Activated CD8-positive, alpha-beta memory T cell treated with anti-CD3 and anti-CD28 coated beads for 48 hours (primary cell): ENCODE measurements around the gene CYP4F8.

Source experiments
- DNase-seq, 3 experiments: peaks; one replicate each; pipeline ENCODE4 v3.0.0-alpha.2; 2020; ENCODE audit warnings: low read depth in 2 of 3, low spot score in 2 of 3

CYP4F8 gene

DNA sequence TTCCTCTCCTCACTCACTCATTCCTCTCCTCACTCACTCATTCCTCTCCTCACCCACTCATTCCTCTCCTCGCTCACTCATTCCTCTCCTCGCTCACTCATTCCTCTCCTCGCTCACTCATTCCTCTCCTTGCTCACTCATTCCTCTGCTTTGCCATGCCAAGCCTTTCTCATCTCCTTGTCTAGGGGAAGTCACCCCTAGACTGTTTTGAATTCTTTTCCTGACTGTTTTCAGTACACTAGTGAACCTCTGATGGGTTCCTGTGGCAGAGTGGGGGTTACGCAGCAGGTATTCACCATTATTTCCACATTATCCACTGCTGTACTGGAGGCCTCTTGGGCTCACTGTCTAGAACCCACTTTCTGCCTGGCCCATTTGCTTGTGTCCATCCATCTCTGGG lies 1.2 kb downstream of the CYP4F8 start:
- DNase-seq, result no peak

DNA sequence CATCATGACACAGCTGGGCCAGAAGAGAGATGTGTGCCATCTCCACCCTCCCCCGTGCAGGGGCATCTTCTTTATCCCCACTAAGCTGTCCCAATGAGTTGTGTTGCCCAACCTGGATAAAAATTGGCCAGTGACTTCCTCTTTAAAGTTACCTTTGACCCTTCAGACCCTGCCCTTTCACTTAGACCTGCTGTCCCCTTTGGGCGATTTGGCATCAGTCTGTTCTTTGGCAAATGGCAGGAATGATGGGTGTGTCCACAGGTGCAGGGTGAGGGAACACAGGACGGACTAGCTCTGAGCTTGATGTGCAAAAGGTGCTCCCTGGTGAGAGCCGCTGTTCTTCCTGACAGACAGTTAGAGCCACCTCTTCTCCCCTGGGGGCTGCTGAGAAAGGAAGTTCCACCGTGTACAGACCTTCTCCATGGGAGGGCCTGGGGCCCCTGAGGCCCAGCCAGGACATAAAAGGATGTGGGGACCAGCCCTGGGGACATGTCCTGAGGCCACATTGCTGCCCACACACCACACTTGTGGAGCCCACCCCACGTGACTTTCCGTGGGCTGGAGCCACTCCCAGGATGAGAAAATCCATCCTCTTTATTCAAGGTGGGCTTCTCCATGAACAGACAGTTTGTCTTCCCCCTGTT lies 1.7 kb downstream of the CYP4F8 start:
- no peak for DNase-seq

DNA sequence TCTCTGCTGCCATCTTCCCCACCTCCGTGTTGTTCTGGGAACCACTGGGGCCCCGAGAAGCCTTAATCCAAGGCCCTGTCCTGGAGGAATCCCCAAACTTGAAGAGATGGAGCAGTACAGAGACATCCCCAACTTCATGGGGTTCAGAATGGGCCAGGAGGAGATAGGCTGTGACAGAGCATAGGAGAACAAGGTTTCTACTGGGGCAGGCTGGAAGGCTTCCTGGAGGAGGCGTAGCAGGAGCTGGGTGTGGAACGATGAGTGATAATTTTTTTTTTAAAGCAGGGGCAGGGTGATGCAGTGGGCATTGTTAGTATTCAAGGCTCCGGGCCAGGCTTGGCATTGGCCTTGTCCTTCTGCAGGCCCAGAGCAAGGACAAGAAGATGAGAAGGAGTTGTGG lies 3.3 kb downstream of the CYP4F8 start:
- DNase-seq, result no peak

DNA sequence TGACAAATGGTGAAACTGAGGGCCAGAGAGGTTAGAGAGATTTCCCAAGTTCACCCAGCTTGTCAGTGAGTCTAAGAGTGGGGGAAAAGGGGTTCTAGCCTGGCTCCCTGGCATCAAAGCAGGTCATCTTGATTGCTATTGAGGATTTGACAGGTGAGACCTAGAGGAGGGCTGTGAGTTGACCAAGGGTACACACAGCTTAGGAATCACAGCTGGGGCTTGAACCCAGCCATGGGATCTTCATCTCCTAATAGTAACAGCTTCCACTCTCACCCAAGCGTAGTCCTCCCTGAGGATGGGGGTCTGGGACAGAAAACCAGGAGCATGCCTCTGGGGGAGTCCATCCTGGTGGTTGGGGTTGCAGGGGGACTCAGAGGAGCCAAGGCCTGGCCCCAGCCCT lies 6.8 kb downstream of the CYP4F8 start:
- DNase-seq, result no peak

DNA sequence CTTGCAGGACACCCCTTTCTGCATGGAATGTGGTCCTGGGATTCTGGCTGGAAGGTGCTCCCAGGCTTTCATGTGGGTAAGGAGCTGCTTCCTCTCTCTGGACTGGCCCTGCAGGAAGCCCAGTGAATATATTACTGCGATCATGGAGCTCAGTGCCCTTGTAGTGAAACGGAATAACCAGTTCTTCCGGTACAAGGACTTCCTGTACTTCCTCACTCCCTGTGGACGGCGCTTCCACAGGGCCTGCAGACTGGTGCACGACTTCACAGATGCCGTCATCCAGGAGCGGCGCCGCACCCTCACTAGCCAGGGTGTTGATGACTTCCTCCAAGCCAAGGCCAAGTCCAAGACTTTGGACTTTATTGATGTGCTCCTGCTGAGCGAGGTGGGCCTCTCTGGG lies 8.0 kb downstream of the CYP4F8 start:
- DNase-seq, result no peak

DNA sequence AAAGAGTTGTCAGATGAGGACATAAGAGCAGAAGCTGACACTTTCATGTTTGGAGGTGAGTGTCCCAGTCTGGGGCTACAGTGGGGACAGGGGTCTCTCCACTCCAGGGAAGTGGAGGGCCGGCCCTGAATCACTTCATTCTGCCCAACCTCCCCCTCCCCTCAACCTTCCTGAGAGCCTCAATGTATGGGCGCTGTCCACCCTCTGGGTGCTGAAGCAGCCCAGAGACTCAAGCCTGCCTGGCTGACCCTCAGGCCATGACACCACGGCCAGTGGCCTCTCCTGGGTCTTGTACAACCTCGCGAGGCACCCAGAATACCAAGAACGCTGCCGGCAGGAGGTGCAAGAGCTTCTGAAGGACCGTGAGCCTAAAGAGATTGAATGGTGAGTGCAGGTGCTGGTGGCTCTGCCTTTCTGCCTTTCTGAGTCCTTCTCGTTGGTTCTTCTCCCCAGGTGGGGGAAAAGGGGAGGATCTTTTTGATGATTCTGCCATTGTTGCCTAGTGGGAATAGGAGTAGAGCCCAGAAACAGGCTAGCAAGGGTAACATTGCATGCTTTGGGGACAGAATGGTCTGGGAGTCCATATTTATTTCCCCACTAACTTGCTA lies 8.8 kb downstream of the CYP4F8 start:
- no peak for DNase-seq

DNA sequence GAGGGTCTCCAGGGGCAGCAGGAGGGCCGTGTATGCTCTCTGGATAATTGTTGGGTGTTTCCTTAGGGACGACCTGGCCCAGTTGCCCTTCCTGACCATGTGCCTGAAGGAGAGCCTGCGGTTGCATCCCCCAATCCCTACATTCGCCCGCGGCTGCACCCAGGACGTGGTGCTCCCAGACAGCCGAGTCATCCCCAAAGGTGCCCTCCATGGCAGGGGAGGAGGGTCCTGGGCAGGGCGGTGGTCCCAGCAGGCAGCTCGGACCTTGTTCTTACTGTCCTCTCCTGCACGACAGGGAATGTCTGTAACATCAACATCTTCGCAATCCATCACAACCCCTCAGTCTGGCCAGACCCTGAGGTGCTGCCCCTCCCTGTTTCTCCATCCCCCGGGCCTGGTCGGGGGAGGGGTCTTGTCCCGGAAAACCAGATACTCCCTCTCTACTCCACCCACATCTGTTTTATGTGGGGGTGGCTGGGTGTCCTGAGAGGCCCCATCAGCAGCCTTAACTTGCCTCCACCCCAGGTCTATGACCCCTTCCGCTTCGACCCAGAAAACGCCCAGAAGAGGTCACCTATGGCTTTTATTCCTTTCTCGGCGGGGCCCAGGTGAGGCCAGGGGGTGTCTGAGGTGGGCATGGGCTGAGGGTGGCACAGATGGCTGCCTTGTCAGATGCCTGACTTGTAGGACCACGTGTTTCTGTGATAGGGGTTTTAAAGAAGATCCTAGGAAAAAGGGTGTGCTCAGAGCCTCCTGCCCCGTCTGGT lies 13.4 kb downstream of the CYP4F8 start:
- DNase-seq, result no peak

DNA sequence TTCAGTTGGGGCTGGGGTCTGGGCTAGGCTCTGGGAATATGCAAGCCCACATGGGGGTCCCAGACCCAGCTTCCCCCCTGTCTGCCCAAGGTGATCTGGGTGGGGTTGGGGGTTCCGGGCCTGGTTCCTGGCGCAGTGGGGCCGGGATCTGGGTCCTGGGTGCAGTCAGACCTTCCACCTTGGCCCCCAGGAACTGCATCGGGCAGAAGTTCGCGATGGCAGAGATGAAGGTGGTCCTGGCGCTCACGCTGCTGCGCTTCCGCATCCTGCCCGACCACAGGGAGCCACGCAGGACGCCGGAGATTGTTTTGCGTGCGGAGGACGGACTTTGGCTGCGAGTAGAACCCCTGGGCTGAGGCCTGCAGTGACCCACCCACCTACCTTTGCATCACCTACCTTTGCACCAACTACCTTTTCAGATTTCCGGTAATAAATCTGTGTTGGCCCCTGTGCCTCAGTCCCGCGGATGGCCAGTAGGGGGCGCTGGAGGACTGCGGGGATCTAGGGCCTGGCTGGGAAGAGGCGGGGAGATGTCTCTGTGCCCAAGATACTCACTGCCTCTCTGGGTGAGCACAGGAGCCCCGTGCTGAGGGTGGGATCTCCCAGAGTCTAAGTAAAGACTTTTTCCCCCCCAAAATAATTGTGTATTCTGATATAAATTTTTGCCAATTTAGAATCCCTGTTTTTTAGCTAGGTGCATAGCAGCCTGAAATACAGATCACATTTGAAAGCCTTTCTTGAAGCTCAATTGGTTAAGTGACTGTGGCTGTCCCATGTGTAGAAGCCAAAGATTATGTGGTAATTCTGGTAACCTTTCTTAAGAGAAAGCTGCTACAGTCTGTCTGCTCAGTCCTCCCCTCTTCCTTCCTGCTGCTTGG lies 14.2 kb downstream of the CYP4F8 start:
- DNase-seq, result peak; percentile 64 to 98 (median 95)

DNA sequence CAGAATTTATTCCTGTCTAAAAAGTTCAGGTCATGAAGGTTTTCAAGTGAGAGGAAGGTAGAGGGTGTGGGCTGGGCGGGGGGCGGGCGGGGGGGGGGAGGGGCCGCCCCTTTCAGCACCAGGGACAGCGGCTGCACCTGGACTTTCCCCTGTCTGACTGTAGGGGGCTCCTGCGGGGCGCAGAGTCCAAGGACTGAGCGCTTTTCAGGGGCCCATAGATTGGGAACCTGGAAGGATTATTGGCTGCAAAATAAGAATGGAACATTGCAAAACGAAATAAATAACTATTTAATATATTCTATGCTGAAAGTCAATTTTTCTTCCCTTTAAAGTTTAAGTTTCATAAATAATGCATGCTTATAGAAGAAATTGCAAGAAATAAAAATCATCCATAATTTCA lies 16.8 kb downstream of the CYP4F8 start:
- DNase-seq, result no peak

DNA sequence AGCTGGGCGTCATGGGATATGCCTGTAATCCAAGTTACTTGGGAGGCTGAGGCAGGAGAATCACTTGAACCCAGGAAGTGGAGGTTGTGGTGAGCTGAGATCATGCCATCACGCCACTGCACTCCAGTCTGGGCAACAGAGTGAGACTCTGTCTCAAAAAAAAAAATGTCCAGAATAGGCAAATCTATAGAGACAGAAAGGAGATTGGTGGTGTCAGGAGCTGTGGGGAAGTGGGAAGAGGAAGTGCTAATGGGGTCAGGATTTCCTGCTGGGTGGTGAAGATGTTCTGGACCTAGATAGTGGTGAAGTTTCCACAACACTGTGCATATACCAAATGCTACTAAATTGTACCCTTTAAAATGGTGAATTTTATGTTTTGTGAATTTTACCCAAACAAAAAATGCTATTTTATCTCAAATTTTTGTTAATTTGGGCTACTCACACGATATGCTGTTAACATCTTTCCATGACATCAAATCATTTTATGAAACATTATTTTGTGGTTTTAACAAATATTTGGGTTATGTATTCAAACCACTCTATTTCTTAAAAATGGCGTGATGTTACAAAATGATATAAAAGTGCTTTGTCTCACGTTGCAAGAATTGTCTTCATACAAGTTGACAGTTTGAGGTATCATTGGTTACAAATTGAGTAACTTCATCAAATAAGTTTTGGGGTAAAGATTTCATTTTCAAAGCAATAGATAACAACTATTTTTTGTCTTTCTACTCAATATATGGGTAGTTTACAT lies 18.2 kb downstream of the CYP4F8 start:
- DNase-seq, result no peak

DNA sequence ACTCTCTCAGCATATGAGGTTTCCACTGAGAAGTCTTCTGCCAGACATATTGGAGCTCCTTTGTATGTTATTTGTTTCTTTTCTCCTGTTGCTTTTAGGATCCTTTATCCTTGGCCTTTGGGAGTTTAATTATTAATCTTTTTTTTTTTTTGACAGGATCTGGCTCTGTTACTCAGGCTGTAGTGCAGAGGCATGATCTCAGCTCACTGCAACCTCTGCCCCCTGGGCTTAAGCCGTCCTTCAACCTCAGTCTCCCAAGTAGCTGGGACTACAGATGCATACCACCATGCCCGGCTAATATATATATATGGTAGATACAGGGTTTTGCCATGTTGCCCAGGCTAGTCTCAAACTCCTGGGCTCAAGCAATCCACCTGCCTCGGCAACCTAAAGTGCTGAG lies 19.1 kb downstream of the CYP4F8 start:
- DNase-seq, result no peak

DNA sequence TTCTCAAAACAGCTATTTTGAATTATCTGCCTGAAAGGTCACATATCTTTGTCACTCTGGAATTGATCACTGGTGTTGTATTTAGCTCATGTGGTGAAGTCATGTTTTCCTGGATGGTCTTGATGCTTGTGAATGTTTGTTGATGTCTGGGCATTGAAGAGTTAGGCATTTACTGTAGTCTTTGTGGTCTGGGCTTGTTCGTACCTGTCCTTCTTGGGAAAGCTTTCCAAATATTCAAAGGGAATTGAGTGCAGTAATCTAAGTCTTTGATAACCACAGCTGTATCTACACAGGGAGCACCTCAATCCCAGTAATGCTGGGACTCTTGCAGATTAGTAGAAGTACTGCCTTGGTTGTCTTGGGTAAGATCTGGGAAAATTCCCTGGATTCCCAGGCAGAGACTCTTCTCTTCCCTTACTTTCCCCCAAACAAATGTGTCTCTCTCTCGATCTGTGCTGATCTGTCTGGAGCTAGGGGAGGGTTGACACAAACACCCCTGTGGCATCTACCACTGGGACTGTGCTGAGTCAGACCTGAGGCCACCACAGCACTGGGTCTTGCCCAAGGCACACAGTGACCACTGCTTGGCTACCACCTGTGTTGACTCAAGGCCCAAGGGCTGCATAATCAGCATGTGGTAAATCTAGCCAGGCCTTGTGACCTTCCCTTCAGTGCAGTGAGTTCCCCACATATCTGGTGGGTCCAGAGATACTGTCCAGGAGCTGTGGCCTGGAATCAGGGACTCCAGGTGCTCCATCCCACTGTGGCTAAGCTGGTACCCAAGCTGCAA lies 20.2 kb downstream of the CYP4F8 start:
- no peak for DNase-seq

DNA sequence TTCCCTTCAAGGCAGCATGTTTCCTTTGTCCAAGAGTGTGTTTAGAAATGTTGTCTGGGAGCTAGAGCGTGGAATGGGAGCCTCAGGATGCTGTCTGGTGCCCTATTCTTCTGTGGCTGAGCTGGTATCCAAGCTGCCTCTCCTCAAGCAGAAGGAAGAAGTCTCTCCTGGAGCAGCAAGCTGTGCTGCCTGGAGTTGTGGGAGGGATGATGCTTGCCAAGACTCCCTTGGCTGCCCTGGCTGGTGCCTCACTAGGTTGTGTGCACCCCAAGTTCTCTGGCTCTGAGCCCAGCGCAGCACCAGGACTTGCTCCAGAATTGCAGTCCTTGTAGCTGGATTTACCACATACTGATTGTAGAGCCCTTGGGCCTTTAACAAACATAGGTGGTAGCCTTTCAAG lies 21.0 kb downstream of the CYP4F8 start:
- DNase-seq, result no peak

DNA sequence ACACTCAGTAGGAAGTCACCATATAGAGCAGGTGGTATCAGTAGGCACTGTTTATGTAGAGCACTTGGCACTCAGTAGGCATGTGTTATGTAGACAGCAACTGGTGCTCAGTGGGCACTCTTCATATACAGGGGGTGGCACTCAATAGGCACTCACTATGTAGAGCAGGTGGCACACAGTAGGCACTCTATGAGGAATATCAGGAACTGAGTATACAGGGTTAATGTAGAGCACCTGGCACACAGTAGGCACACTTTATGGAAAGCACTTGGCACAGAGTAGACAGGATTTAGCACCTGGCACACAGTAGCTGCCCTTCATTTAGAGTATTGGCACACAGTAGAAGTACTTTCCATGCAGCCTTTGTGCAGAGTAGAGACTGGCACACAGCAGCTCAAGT lies 24.6 kb downstream of the CYP4F8 start:
- no peak for DNase-seq

DNA sequence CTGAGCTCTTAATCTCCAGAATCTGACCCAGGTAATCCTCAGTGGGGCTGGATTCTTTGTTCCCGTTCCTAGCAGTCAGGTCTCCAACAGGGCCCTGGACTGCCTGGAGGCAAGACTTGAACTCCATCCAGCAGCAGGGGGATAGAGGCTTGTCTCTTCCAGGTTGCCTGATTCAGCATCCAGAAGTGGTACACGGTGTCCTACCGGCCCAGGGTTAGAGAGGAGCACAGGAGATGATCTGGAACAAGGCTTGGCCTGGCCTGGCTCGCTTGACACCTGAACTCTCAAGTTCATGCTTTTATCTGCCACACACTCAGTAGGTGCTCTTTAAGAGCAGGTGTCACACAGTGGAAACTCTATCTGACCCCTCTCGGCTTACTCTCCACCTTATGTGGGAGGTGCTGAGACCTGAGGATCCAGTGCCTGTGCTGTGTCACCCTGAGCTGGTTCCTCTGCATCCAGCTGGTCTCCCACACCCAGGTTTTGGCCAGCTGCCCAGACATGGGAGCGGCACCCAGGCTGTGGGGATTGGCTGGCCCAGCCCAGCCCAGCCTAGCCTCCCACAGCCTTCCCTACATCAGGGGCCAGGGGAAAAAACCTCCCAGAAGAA lies 25.4 kb downstream of the CYP4F8 start, which contains the start of gene CYP4F3:
Gene CYP4F3 (plus strand): TSS at position 604 of the 610 bp plus-strand sequence. CDS start 519 bp downstream, outside the sequence.
- no peak for DNase-seq

DNA sequence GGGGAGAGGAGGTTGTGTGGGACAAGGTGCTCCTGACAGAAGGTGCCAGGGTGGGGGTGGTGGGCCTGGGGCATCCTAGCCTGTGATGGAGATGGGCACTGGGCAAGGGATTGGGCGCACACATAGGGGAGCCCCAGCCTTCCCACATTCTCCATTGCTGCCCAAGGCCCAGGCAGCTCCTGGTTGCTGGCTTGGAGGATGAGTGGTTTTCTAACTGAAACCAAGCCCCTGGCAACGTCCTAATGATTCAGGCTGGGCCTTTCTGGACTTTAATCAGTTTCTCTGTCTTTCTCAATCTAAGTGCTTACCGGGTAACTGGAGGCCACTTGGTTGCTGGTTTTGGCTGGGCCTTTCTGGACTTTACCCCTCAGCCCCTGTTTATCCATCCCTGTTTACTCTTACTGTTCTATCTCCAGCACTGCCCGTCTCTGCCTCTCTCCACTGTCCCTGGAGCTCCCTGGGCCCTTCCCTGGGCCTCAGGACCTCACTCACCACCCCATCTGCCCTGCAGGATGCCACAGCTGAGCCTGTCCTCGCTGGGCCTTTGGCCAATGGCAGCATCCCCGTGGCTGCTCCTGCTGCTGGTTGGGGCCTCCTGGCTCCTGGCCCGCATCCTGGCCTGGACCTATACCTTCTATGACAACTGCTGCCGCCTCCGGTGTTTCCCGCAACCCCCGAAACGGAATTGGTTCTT lies 26.0 kb downstream of the CYP4F8 start:
- no peak for DNase-seq

DNA sequence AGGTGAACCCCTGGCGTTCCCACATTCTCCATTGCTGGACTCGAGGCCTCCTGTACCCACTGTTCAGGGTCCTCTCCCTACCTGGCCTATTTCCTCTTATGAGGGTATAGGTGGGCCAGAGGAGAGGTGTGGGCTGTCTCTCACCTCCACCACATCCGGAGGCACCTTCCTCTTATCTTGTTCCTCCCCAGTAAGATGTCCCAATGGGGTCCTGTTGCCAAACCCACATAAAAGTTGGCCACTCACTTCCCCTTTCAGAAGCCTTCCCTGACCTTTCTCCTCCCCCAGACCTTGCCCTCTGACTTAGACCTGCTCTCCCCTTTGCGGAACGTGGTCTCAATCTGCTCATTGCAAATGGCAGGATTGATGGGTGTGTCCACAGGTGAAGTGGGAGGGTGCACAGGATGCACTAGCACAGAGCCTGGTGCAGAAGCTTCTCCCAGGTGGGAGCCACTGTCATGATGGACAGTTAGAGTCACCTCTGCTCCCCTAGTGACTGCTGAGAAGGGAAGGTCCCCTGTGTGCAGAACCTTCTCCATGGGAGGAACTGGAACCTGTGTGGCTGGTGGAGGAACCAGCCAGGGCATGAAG lies 27.0 kb downstream of the CYP4F8 start:
- DNase-seq, result no peak

DNA sequence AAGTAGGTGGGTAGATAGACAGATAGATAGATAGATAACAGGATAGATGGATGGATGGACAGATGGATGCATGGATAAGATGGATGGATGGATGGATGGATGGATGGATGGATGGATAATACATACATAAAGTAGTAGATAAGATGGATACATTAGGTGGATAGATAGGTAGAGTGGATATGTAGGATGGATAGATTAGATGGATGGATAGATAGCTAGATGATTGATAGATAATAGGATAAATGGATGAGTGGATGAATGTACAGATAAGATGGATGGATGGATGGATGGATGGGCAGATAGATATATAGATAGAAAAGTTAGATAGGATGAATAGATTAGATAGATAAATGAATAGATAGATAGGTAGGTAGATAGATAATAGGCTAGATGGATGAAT lies 27.8 kb downstream of the CYP4F8 start:
- DNase-seq, result no peak

DNA sequence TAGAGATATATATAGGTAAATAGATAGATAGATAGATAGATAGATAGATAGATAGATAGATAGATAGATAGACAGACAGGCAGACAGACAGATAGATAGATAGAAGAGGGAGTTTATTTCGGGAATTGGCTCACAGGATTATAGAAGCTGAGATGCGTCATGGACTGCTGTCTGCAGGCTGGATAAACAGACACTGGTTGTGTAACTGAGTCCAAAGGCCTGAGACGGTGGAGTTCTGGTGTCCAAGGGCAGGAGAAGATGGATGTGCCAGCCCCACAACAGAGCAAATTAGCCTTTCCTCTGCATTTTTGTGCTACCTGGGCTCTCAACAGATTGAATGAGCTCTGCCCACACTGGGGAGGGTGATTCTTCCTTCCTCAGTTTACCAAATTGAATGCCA lies 28.4 kb downstream of the CYP4F8 start:
- DNase-seq, result no peak
